B cell (primary cell): Measurements from ENCODE around the gene MAGEA2.
"Not testable (repeated sequence)": the region's sequence is repeated elsewhere in the genome, so short reads cannot be mapped to it uniquely, and the experiment has no call there.

Experiments
- EZH2 ChIP-seq: IDR thresholded peaks from 2 replicates; pipeline ENCODE4 v1.6.1; 2012; ENCODE audit warnings: borderline replicate concordance, low read depth, mild to moderate bottlenecking, moderate library complexity, low read length; ENCODE audit not compliant: insufficient read depth, poor library complexity, severe bottlenecking
- TF ChIP-seq, protein P1 (sequence below): fragments of 200-600 bp; IDR thresholded peaks from one replicate; pipeline ENCODE4 v1.8.0; 2022; ENCODE audit warnings: antibody characterized with exemption, mild to moderate bottlenecking

DNA sequence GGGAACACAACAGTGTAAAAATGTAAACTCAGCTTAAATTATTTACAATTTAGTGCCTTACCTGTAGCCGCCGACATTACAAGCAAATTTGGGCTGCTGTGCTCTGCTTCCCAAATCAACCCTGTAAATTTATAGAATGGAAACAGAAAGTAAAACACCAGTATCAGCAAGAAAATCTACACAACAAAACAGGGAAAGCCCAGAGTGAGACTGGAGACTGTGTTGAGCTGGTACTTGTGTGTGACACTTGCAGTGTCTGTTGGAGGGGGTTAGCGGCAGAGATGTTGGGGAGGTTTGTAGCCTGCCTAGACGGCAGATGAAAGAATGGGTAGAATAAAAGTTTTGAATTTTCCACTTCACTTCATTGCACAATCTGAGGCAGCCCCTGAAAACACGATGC is 40.4 kb downstream of the MAGEA2 start:
- TF ChIP-seq, protein P1, sequence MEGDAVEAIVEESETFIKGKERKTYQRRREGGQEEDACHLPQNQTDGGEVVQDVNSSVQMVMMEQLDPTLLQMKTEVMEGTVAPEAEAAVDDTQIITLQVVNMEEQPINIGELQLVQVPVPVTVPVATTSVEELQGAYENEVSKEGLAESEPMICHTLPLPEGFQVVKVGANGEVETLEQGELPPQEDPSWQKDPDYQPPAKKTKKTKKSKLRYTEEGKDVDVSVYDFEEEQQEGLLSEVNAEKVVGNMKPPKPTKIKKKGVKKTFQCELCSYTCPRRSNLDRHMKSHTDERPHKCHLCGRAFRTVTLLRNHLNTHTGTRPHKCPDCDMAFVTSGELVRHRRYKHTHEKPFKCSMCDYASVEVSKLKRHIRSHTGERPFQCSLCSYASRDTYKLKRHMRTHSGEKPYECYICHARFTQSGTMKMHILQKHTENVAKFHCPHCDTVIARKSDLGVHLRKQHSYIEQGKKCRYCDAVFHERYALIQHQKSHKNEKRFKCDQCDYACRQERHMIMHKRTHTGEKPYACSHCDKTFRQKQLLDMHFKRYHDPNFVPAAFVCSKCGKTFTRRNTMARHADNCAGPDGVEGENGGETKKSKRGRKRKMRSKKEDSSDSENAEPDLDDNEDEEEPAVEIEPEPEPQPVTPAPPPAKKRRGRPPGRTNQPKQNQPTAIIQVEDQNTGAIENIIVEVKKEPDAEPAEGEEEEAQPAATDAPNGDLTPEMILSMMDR: not testable (repeated sequence)
- TF ChIP-seq EZH2: not testable (repeated sequence)
